Lung (tissue), 12 donors: ENCODE measurements around the gene WAPL. TPM values are rescaled to one million over a fixed set of nuclear protein-coding genes. Genes with fewer than 3 reads are reported as not detected.

Experiments
- ATAC-seq: fragments of 200-7000 bp; cut with Tn5 transposase; one replicate; pipeline ENCODE4 v1.9.1; 2020; ENCODE audit warnings: moderate number of reproducible peaks; ENCODE audit not compliant: insufficient read depth, low FRiP score
- DNase-seq, 3 donors: peaks; one replicate each; pipeline ENCODE4 v3.0.0-alpha.2; 2013 to 2017
- H3K27ac ChIP-seq, 2 donors: one replicate each; pipeline ENCODE4 v1.5.1; 2013; ENCODE audit warnings: mild to moderate bottlenecking in 2 of 2, moderate library complexity in 2 of 2, control low read depth in 1 of 2, inconsistent platforms in 1 of 2, low read depth in 1 of 2, low read length in 1 of 2
- H3K27me3 ChIP-seq, 3 donors: one replicate each; pipeline ENCODE4 v1.5.1; 2013; ENCODE audit warnings: low read length in 2 of 3; ENCODE audit not compliant: control insufficient read depth in 3 of 3, insufficient read depth in 3 of 3
- H3K36me3 ChIP-seq, 4 donors: one replicate each; pipeline ENCODE4 v1.5.1; 2013; ENCODE audit warnings: low read length in 4 of 4, mild to moderate bottlenecking in 1 of 4, moderate library complexity in 1 of 4; ENCODE audit not compliant: control insufficient read depth in 4 of 4, insufficient read depth in 4 of 4
- H3K4me1 ChIP-seq, 5 donors: one replicate each; pipeline ENCODE4 v1.5.1; 2013; ENCODE audit warnings: low read length in 5 of 5, mild to moderate bottlenecking in 2 of 5, moderate library complexity in 1 of 5; ENCODE audit not compliant: control insufficient read depth in 5 of 5, insufficient read depth in 5 of 5
- H3K4me3 ChIP-seq: one replicate; pipeline ENCODE4 v1.5.1; 2013; ENCODE audit warnings: mild to moderate bottlenecking, control low read depth, moderate library complexity
- H3K9ac ChIP-seq, 2 donors: one replicate each; pipeline ENCODE4 v1.5.1; 2013; ENCODE audit warnings: low read length in 2 of 2, control low read depth in 1 of 2; ENCODE audit not compliant: insufficient read depth in 1 of 2
- H3K9me3 ChIP-seq, 4 donors: one replicate each; pipeline ENCODE4 v1.5.1; 2013; ENCODE audit warnings: low read length in 3 of 4, mild to moderate bottlenecking in 1 of 4, moderate library complexity in 1 of 4; ENCODE audit not compliant: control insufficient read depth in 4 of 4, insufficient read depth in 3 of 4
- CTCF ChIP-seq: IDR thresholded peaks from 2 replicates; pipeline ENCODE4 v1.5.1; 2012; ENCODE audit warnings: mild to moderate bottlenecking; ENCODE audit errors: control extremely low read depth, extremely low read depth
- WGBS, 2 donors: extraction: QIAGEN DNeasy Blood & Tissue Kit; methylation state at CpG; one replicate each; pipeline ENCODE4 v1.1.7; 2013; 5-methylcytosine and 5-hydroxymethylcytosine counted together
- polyA plus RNA-seq, 2 donors: library from polyadenylated mRNA; stranded (reverse); fragments of 200-250 nt; gene quantifications; one replicate each; pipeline ENCODE4 v1.2.1, GENCODE V29; 2013
- total RNA-seq, 2 donors: library from RNA; depleted of rRNA in 1 of 2; stranded (reverse); fragments of >200 nt in 1 of 2; gene quantifications; one replicate each; pipeline ENCODE4 v1.2.1, GENCODE V29; 2014 to 2021
- donor health status: control.
- donor health status: control.
- donor health status: Bipolar disorder and iron deficiency.
- donor health status: healthy.
- donor health status: DM: yes; HTN: yes; CAD: no.

The WAPL gene
- total and polyA plus RNA-seq, 4 donors: 15.0 to 67.8 (median 24.0) TPM

DNA sequence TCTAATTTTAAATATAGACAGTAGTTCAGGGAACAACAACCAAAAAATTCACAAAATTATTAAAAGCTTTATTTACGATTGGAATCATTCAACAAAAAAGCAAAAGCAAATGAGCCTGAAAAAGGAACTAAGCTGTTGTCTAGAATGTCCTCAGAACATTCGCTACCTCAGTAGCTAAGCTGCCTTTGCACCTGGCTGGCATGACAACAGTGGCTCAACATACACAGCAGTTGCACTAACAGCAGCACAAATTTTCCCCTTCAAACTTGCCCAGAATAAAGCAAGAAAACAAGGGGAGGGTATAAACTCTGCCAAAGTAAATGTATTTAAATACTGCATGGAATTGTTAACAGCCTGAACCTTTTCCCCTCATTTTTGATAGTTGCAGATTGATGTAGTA lies 84.6 kb downstream of the WAPL start:
- peaks cover 21 to 32% (median 28%) of the 10 kb centered on the region in 4 donors for H3K36me3 ChIP-seq
- no peak for ATAC-seq

DNA sequence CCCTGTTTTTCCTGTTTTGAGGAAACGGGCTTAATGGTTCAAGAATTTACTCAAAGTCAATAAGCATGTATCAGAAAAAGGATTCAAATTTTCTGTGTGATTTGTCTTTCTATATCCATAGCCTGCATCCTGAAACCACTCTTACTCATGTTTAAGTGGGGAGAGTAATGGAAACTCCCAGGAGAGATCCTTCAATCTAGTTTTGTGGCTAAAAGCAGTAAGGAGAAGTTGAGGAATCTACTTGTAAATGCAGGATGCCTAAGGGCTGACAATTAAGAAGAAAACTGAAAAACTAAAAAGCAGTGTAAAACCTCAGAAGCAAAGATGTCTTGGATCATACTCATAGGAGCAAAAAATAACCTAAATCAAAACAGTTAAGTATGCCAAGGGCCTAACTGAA lies 86.9 kb downstream of the WAPL start:
- Histone ChIP-seq H3K4me1 (no peaks in the 10 kb centered on the region), H3K9me3 (peaks cover 0 to 2% (median 0%) of the 10 kb centered on the region in 4 donors), H3K9ac (no peak overlapping the region), H3K36me3 (peaks cover 9 to 18% (median 14%) of the 10 kb centered on the region in 4 donors), H3K27ac (no peak overlapping the region), H3K4me3 (no peak overlapping the region), H3K27me3 (no peaks in the 10 kb centered on the region)
- WGBS, 2 donors: 88 to 95% methylated on average over 1 of the region's 1 CpG
- ATAC-seq (no peak), DNase-seq (no peak)
- no peak for TF ChIP-seq CTCF

More for the DNA sequence above, 84.6 kb downstream of the WAPL start:
- Histone ChIP-seq H3K27ac (no peak overlapping the region), H3K9ac (no peak overlapping the region), H3K4me1 (no peaks in the 10 kb centered on the region), H3K9me3 (peaks cover 0 to 2% (median 0%) of the 10 kb centered on the region in 4 donors), H3K4me3 (no peak overlapping the region), H3K27me3 (no peaks in the 10 kb centered on the region)
- 98% methylated on average over 2 of the region's 2 CpGs for WGBS, 2 donors
- DNase-seq: no peak
- TF ChIP-seq CTCF: no peak

DNA sequence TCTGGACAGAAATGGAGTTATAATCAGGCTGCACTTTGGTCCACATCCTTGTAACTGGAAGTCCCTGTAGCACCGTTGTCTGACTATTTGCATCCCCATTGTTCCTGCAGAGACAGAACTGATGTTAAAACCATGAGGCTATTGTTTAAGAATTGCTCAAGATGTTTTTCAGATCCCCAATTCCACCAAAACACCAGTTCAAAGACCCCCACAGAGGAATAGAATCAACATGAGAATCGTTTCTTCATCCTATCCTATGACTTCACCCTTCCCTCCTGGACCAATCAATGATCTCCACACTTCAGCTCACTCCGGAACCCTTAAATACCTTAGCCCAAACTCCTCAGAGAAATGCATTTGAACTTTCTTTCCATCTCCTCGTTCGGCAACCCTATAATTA lies 97.9 kb downstream of the WAPL start:
- Histone ChIP-seq H3K9me3 (no peaks in the 10 kb centered on the region), H3K4me1 (no peaks in the 10 kb centered on the region), H3K27ac (no peak overlapping the region), H3K4me3 (no peak overlapping the region), H3K27me3 (no peaks in the 10 kb centered on the region), H3K9ac (no peak overlapping the region), H3K36me3 (no peaks in the 10 kb centered on the region)
- no peak for DNase-seq
- 59 to 72% methylated on average over 5 of the region's 5 CpGs for WGBS, 2 donors
- no peak for TF ChIP-seq CTCF
- no peak for ATAC-seq

- 57 to 78% methylated on average over 2 of the region's 2 CpGs for WGBS, 2 donors
- H3K4me3 ChIP-seq: no peak overlapping the region
- ATAC-seq: no peak
- H3K9ac ChIP-seq: no peak overlapping the region
- H3K4me1 ChIP-seq: no peaks in the 10 kb centered on the region
- no peak for TF ChIP-seq CTCF
- DNase-seq: no peak
- H3K27ac ChIP-seq: no peak overlapping the region
- H3K9me3 ChIP-seq: no peaks in the 10 kb centered on the region
- no peaks in the 10 kb centered on the region for H3K36me3 ChIP-seq
- H3K27me3 ChIP-seq: peaks cover 0 to 6% (median 0%) of the 10 kb centered on the region in 3 donors
These were observed 102.5 kb downstream of the WAPL start for GRCh38 chr10:86419101-86419500.
